Stimulated activated CD8-positive, alpha-beta memory T cell treated with anti-CD3 and anti-CD28 coated beads, Interleukin-7, amount 100 ng/mL, for 48 hours (primary cell): Measurements from ENCODE around the gene HTR3A.

Experiments
- DNase-seq, 2 donors: peaks; one replicate each; pipeline ENCODE4 v3.0.0-alpha.2; 2020; ENCODE audit warnings: low read depth in 1 of 2; ENCODE audit errors: extremely low read depth in 1 of 2

The HTR3A gene

GRCh38 chr11:114016986-114017385 is 42.1 kb downstream of the HTR3A start:
- DNase-seq: no peak

DNA sequence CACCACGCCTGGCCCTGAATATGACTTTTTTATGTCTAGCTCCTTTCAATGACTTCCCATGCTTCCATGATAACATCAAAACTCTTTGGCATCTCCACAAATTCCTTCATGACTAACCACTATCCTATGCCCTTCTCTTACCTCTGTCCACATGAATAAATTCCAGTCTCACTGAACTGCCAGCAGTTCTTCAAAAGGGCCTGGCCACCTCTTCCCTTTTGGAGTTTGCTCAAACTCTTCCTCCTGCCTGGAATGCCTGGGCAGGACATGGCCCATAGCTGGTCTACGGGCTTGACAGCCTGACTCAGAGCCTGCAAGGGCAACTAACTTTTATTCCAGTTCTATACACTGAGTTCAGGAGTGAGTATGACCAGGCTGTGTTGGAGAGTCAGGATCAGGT is 42.8 kb downstream of the HTR3A start:
- no peak for DNase-seq

DNA sequence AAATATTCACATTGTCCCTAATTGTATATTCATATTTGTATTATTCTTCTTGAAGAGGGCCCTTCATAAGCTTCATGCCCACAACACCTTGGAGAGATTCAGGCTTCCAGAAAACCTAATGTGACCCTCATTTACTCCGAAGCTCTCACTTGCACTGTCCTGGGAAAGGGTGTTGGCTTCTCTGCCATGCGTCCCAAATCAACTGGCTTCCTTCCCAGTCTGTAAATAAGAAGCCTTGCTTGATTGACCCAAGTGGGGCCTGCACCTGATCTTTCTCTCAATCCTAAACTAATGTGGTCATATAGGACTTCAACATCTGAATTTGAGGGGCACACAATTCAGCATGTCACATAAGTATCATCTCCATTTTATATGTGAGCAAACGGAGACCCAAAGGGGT is 44.1 kb downstream of the HTR3A start:
- DNase-seq: no peak

GRCh38 chr11:114019574-114019973 is 44.7 kb downstream of the HTR3A start:
- no peak for DNase-seq

- DNase-seq: no peak
Observed at GRCh38 chr11:114025329-114025907, 50.5 kb downstream of the HTR3A start.

- peak in 1 of 2 donors; percentile 5 for DNase-seq
Observed at GRCh38 chr11:114026355-114026754, 51.4 kb downstream of the HTR3A start.

- no peak for DNase-seq
Observed at GRCh38 chr11:114027391-114027790, 52.5 kb downstream of the HTR3A start.

- no peak for DNase-seq
Observed at GRCh38 chr11:114027926-114028325, 53.0 kb downstream of the HTR3A start.

DNA sequence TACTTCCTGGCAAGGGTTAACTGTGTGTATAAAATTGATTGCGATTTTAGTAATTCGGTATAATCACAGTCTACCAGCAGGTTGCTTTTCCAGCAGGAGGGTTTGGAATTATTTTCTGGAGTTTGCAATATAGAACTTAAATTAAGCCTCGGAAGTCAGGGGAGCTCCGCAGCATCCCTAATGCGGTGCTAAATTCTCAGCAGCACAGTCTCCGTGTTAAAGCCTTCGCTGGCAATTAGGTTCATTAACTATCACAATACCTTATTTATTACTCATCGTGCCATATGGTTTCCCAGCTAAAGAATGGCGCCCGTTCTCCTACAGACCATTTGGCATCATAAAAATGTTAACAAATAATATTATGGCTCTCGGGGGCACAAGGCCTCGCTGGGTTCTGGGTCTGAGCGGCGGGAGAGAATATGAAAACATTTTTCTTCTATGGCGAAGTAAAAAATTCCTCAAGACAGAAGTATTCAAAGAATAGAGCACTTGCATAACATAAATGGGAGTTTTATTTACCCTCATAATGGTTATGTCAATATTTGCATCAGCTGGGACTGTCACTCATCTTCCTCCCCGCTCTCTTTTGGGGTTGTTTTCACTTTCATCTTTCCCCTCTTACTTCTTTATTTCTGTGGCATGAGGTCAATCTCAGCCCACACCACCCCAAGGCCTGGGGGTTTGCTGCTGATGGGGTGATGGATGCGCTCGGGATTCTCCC is 56.5 kb downstream of the HTR3A start:
- no peak for DNase-seq

DNA sequence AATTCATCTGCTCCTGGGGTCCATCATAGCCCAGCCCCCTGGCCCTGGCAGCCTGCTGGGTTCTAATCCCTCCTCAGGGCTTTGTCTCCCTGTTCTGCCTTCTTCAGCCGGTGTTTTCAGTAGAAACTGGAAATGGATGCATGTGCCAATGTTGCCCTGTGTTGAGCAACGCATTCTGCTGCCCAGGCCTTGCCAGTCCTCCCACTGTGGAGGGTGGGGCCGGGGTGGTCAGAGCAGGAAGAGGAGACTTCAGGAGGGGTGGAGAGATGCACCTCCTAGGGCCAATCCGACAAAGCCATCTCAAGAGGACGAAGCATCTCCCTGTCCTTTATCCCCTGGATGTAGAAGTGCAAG is 57.0 kb downstream of the HTR3A start:
- DNase-seq: no peak

- DNase-seq: no peak
Observed at GRCh38 chr11:114033066-114033465, 58.2 kb downstream of the HTR3A start.

DNA sequence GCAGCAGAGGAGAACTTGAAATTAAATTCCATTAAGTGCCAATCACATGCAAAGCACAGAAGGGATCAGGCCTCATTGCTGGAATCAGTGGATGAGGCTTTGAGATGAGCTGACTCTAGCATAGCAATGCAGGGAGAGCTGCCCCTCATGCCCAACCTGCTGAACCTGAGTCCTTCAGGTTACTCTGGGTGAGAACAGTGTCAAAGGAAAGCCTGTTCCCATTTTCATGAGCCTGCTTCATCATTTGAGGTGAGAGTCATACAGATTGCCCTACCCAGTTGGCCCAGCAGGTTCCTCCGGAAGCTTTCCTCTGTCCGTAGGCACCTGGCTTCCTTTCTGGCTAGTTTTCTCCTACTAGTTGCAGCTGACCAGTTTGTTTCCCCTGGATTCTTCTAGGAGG is 58.7 kb downstream of the HTR3A start:
- DNase-seq: no peak

- DNase-seq: no peak
Observed at GRCh38 chr11:114034956-114035355, 60.0 kb downstream of the HTR3A start.

DNA sequence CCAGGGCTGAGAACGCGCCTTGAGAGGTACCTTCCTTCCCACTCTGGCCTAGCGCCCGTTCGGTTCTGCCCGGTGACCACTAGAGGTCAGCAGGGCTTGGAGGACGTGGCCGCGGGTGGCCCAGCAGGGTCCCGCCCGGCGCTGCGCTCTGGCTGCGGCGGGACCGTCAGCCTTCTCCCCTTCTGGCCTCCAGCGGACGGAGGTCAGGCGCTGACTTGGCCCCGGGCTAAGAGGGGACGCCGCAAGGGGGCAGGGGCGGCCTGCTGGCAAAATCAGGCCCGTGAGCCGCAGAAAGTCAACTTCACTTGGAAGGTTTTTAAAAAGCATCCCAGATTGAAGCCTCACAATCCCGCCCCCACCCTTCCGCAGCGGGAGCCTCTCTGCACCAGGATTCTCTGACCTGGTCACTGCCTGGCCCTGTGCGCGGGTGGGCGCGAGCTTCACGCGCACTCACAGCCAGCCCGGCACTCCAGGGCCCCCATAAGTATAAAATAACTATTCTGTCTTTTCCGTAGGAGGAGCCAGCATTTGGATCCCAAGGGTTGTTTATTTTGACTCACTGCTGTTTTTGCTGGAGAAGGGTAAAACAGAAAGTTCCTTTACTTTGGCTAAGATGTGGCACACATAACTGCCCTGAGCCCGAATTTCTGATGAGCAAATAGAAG is 61.4 kb downstream of the HTR3A start:
- DNase-seq: peak in 1 of 2 donors; percentile 26

DNA sequence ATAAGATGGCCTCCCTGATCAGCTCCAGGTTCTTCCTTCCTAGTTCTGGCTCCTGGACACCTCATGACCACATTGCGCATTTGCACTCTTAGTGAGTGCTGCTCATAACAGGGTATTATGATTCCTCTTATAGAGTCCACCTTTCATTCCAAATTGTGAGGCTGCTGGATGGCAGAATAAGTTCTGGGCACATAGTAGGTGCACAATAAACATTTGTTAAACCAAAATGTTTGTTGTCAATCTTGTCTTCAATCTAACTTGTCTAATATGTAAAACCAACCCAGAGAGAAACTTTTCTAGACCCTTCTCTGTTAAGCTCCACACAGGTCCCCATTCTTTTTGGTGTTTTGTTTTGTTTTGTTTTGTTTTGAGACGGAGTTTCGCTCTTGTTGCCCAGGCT is 62.0 kb downstream of the HTR3A start:
- DNase-seq: no peak

DNA sequence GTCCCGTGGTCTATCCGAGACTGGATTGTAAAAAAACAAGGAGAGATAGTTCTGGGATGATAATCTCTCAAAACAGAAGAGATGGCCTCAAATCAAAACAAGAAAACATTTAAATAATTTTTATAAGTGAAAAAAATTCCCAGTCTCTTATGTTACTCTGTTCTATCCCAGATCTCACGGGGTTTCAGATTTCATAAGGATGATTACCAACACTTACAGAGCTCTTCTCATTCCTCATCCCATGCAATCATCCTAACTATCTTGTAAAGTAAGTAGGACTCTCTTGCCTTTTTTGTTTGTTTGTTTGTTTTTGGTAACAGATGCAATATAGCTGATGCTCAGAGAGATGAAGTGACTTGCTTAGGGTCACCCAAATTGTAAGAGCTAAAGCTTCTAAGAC is 64.6 kb downstream of the HTR3A start:
- no peak for DNase-seq
